HG03039 (cell line): Measurements from ENCODE around the gene ZNF26.

Experiments used
- ATAC-seq: cut with Tn5 transposase; IDR thresholded peaks from one replicate; pipeline ENCODE4 v1.9.1; 2021; ENCODE audit warnings: mild to moderate bottlenecking, moderate library complexity; ENCODE audit not compliant: unreplicated experiment

Gene ZNF26

DNA sequence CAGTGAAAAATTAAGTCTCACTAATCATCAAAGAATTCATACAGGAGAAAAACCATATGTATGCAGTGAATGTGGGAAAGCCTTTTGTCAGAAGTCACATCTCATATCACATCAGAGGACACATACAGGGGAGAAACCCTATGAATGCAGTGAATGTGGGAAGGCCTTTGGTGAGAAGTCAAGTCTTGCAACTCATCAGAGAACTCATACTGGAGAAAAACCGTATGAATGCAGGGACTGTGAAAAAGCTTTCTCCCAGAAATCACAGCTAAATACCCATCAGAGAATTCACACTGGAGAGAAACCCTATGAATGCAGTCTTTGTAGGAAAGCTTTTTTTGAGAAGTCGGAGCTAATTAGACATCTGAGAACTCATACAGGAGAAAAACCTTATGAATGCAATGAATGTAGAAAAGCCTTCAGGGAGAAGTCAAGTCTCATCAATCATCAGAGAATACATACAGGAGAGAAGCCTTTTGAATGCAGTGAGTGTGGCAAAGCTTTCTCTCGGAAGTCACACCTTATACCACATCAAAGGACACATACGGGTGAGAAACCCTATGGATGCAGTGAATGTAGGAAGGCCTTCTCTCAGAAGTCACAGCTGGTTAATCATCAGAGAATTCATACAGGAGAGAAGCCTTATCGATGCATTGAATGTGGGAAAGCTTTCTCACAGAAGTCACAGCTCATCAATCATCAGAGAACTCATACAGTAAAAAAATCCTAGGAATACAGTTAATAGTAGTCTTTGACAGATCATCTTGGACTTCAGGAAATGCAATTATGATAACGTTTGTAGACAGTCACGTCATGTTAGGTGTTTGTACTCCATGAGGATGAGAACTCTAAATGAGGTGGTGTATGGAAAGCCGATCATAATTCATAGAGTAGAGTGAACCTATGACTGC, 72.3 kb downstream of the ZNF26 start:
- no peak for ATAC-seq

DNA sequence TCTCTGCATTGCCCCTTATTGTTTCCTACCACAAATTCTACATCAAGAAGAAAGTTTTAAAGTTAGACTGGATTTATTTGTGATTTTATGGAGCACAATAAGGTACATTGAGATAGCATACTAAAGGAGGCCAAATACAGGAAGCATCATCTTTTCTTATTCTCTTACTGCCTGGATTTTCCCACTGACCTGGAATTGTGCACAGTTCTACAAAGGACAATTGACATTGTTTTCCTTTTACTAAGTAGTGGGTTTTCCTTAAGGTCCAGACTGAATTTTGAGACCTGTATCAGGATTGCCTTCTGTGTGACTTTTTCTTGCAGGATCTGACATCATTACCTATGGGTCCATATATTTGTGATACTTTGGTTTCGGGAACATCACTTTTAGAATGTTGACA, 75.8 kb downstream of the ZNF26 start:
- ATAC-seq, result no peak

DNA sequence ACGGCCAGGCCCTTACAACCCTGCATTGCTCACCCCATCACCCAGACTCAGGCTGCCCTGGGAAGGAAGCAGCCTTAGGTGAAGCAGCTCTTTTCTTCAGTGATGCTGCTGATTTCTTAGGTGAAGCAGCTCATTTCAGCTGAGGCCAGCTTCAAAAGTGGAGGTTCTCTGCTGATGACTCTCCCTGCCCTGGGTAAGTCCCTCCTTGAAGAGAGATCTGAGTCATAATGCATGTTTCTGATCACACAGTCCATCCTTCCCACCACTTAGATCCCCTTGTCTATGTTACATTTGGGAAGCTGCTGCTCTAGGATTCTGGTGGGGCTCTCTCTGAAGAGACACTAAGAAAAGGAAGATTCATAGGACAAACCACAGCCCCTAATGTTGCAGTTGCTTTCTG, 77.4 kb downstream of the ZNF26 start:
- no peak for ATAC-seq

DNA sequence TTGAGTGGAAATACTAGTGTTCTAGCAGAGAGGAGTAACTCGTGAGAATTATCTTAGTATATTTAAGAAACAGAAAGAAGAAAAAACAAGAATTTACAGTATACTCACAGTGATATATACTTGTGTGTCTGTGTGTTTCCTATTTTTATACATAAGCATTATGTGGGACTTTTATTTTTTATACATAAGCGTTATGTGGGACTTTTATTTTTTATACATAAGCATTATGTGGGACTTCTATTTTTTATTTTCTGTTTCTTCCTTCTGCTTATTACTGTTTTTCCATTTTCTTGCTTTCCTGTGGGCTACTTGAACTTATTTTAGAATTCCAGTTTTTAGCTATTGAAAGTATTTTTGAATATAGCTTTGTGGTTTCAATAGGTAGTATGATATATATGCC, 87.7 kb downstream of the ZNF26 start:
- no peak for ATAC-seq
